22Rv1 (cell line): ENCODE results near the gene CDKN3.

ENCODE experiments used
- CTCF ChIP-seq: fragments of 450-650 bp; IDR thresholded peaks from 2 replicates; pipeline ENCODE4 v1.5.1; 2017; ENCODE audit warnings: mild to moderate bottlenecking
- ZFX ChIP-seq: fragments of 450-650 bp; IDR thresholded peaks from 2 replicates; pipeline ENCODE4 v1.6.1; 2017; ENCODE audit warnings: antibody characterized with exemption, borderline replicate concordance

GRCh38 chr14:54440873-54441868 is 44.4 kb downstream of the CDKN3 start, which contains the start of gene CNIH1:
- TF ChIP-seq CTCF (peak; percentile 98), ZFX (0 out of 2 replicates have a peak, but pooled peaks have one; percentile 65)
